PC-9 (cell line): ENCODE data around the gene AIF1L. TPM values are rescaled to one million over a fixed set of nuclear protein-coding genes. Genes with fewer than 3 reads are reported as not detected.

Experiments used
- BruUV-seq: library from RNA; stranded (reverse); fragments of 400-500 nt; replicated peaks from 2 replicates; lab custom pipeline; 2021; lab: Mats Ljungman, UMichigan
- CTCF ChIA-PET: fragments of 300-600 bp; sonication (Branson Sonifier 250); formaldehyde crosslinking; loops from one replicate; lab custom pipeline; 2022; ENCODE audit warnings: antibody characterized with exemption; lab: Charles Lee
- POLR2A ChIA-PET: fragments of 300-600 bp; sonication (Branson Sonifier 250); formaldehyde crosslinking; loops from one replicate; lab custom pipeline; 2022; ENCODE audit warnings: antibody characterized with exemption; ENCODE audit not compliant: unreplicated experiment; lab: Charles Lee
- DNase-seq, 2 experiments: peaks; one replicate each; pipeline versions ENCODE4 v3.0.0 to v3.0.0-alpha.2; 2015 to 2022; ENCODE audit warnings: mixed read lengths in 1 of 2
- H2AFZ ChIP-seq: fragments of 200-600 bp; sonication (generic); 2 replicates; pipeline ENCODE4 v1.8.1; 2017; ENCODE audit warnings: antibody characterized with exemption
- H3F3A ChIP-seq: fragments of 200-600 bp; sonication (generic); 2 replicates; pipeline ENCODE4 v1.8.1; 2017; ENCODE audit warnings: antibody characterized with exemption, mild to moderate bottlenecking, low read depth; ENCODE audit not compliant: insufficient read depth
- H3K27ac ChIP-seq: fragments of 200-600 bp; sonication (generic); 2 replicates; pipeline ENCODE4 v1.6.1; 2016; ENCODE audit warnings: mixed run types
- H3K27me3 ChIP-seq: fragments of 200-600 bp; sonication (generic); 2 replicates; pipeline ENCODE4 v1.6.1; 2016; ENCODE audit warnings: low read depth, mixed run types; ENCODE audit not compliant: insufficient read depth
- H3K36me3 ChIP-seq: fragments of 200-600 bp; sonication (generic); 2 replicates; pipeline ENCODE4 v1.6.1; 2016; ENCODE audit warnings: low read depth, mixed run types
- H3K4me1 ChIP-seq: fragments of 200-600 bp; sonication (generic); replicated peaks from 2 replicates; pipeline ENCODE4 v1.6.1; 2016; ENCODE audit warnings: mixed run types; ENCODE audit not compliant: insufficient read depth
- H3K4me2 ChIP-seq: fragments of 200-600 bp; sonication (generic); 2 replicates; pipeline ENCODE4 v1.6.1; 2017; ENCODE audit warnings: mixed run types
- H3K4me3 ChIP-seq: fragments of 200-600 bp; sonication (generic); 2 replicates; pipeline ENCODE4 v1.6.1; 2016; ENCODE audit warnings: mixed run types
- H3K79me2 ChIP-seq: fragments of 200-600 bp; sonication (generic); 2 replicates; pipeline ENCODE4 v1.6.1; 2017; ENCODE audit warnings: low read depth, mixed run types
- H3K9me2 ChIP-seq: fragments of 200-600 bp; sonication (generic); 2 replicates; pipeline ENCODE4 v1.8.1; 2017; ENCODE audit warnings: mild to moderate bottlenecking; ENCODE audit not compliant: insufficient read depth
- H3K9me3 ChIP-seq: fragments of 200-600 bp; sonication (generic); 2 replicates; pipeline ENCODE4 v1.8.1; 2016; ENCODE audit warnings: low read depth; ENCODE audit not compliant: insufficient read depth
- H4K20me1 ChIP-seq: fragments of 200-600 bp; sonication (generic); 2 replicates; pipeline ENCODE4 v1.8.1; 2017; ENCODE audit not compliant: insufficient read depth
- CTCF ChIP-seq: fragments of 200-600 bp; sonication (generic); conservative IDR thresholded peaks from 2 replicates; pipeline ENCODE4 v1.6.1; 2017; ENCODE audit warnings: mixed run types, antibody characterized with exemption, mild to moderate bottlenecking, moderate library complexity
- EZH2 ChIP-seq: fragments of 200-600 bp; sonication (generic); IDR thresholded peaks from 2 replicates; pipeline ENCODE4 v1.8.0; 2017; ENCODE audit warnings: antibody characterized with exemption, low read depth
- intact Hi-C: fragments of 100-400 bp; cut with micrococcal nuclease; formaldehyde crosslinking; loops from one replicate; pipeline ENCODE4 v1.10.0; 2022; ENCODE audit not compliant: unreplicated experiment
- total RNA-seq: library from RNA; stranded (reverse); gene quantifications from 2 replicates; pipeline ENCODE4 v1.2.3, GENCODE V29; 2021

AIF1L gene
- total RNA-seq, 1 experiment from 2014 or later, result 87.3 TPM

GRCh38 chr9:131111186-131111853 is 15.0 kb downstream of the AIF1L start:
- no peak overlapping the region for H2AFZ ChIP-seq
- no peaks in the 10 kb centered on the region for H3K27me3 ChIP-seq
- no peaks in the 10 kb centered on the region for H3K9me2 ChIP-seq
- no peaks in the 10 kb centered on the region for H4K20me1 ChIP-seq
- H3F3A ChIP-seq, result 0 out of 2 replicates have a peak, but pooled peaks cover 7% of the 10 kb centered on the region
- H3K4me2 ChIP-seq, result no peak overlapping the region
- POLR2A ChIA-PET, result interaction anchor here (0.5 to 0.7 kb wide), 2 partner anchors 14 to 1552 kb away, joined by 3 to 22 read pairs; partner anchors contain the start of gene NUP214
- TF ChIP-seq EZH2 (no peak), CTCF (no peak)
- no peaks in the 10 kb centered on the region; the same call in 1 of the 2 replicates for H3K4me1 ChIP-seq
- CTCF ChIA-PET, result interaction anchor here (0.6 to 0.7 kb wide), 4 partner anchors 15 to 183 kb away, joined by 3 to 6 read pairs (median 4); partner anchors contain the start of gene AIF1L
- intact Hi-C loops, result no loop called here
- H3K27ac ChIP-seq, result no peak overlapping the region
- no peaks in the 10 kb centered on the region for H3K36me3 ChIP-seq
- H3K4me3 ChIP-seq, result no peak overlapping the region
- no TSS peak for BruUV-seq
- H3K9me3 ChIP-seq, result no peaks in the 10 kb centered on the region
- no peaks in the 10 kb centered on the region for H3K79me2 ChIP-seq
- DNase-seq, result no peak

DNA sequence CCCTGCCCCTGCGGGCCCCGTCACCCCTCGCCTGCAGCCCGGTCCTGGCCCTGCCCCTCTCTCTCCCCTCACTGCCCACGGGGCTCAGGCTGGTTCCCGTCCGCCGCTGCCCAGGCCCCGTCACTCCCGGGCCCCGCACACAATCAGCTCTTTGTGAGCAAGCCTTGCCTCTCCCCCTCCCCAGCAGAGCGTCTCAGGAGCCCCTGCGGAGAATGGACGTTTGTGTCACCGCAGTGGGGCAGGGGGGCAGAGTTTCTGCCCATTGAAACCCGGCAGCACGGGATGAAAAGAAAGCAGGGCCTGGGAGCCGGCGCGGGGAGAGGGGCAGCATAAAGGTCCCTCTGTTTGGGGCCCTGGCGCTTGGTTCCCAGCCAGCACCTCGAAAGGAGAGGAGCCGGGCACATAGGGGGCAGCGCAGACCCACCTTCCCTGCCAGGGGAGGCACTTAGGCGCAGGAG is 15.6 kb downstream of the AIF1L start:
- no TSS peak for BruUV-seq
- no peaks in the 10 kb centered on the region for H3K79me2 ChIP-seq
- no peaks in the 10 kb centered on the region for H4K20me1 ChIP-seq
- no peak overlapping the region for H3K4me2 ChIP-seq
- H3K27me3 ChIP-seq, result no peaks in the 10 kb centered on the region
- H3K27ac ChIP-seq, result no peak overlapping the region
- H2AFZ ChIP-seq, result no peak overlapping the region
- ChIA-PET CTCF (no interaction called here), POLR2A (no interaction called here)
- H3K36me3 ChIP-seq, result no peaks in the 10 kb centered on the region
- no peaks in the 10 kb centered on the region for H3K9me2 ChIP-seq
- H3K4me1 ChIP-seq, result no peaks in the 10 kb centered on the region; the same call in 1 of the 2 replicates
- H3K4me3 ChIP-seq, result no peak overlapping the region
- no peak for DNase-seq
- no peaks in the 10 kb centered on the region for H3K9me3 ChIP-seq
- H3F3A ChIP-seq, result 0 out of 2 replicates have a peak, but pooled peaks cover 7% of the 10 kb centered on the region
- no peak for TF ChIP-seq CTCF
- intact Hi-C loops, result no loop called here

DNA sequence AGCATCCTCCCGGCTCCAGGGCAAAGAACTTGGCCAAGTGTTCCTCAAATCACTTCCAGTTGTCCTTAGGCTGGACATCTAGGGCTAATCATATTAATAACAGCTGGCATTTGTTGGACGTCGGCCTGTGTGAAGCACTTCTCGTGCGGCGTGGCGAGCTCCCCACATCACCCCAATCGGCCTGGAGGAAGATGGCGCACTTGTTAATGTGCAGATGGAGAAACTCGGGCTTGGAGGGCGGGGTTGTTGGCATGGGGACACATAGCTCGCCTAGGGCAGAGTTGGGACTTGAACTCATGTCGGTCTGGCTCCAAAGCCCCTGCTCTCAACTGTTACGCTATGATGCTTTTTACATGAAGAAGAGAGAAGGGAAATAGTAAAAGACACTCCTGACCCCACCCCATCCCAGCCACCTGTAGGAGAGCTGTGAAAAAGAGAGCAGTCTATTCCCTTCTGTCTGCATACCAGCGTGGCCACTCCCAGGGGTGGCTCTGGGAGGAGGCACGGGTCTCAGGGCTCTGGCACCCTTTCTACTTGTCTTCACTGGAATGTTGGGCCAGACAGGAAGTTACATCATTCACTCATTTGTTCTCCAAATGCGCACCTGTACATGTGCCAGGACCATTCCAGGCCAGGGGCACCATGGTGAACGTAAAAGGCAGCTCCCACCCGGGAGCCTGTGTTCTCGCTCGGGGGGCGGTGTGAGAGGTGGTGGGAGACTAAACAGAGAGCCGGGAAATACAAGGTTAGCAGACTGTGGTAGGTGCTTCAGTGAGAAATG is 16.2 kb downstream of the AIF1L start:
- ChIA-PET CTCF (no interaction called here), POLR2A (interaction anchor here (0.5 kb wide), 1 partner anchor 10 kb away, joined by 4 read pairs; no protein-coding TSS in a partner anchor)
- Histone ChIP-seq H3F3A (0 out of 2 replicates have a peak, but pooled peaks cover 7% of the 10 kb centered on the region), H3K27ac (no peak overlapping the region), H3K36me3 (no peaks in the 10 kb centered on the region), H3K4me1 (no peaks in the 10 kb centered on the region; the same call in 1 of the 2 replicates), H3K9me2 (no peaks in the 10 kb centered on the region), H3K9me3 (no peaks in the 10 kb centered on the region), H2AFZ (no peak overlapping the region), H4K20me1 (no peaks in the 10 kb centered on the region), H3K4me2 (no peak overlapping the region), H3K4me3 (no peak overlapping the region), H3K79me2 (no peaks in the 10 kb centered on the region), H3K27me3 (no peaks in the 10 kb centered on the region)
- BruUV-seq, result no TSS peak
- DNase-seq, result peak in 1 of 2 experiments; percentile 25
- intact Hi-C loops, result no loop called here
- TF ChIP-seq CTCF (no peak), EZH2 (no peak)
